Measurements from ENCODE around the gene SNPH.

The SNPH gene

GRCh38 chr20:1310071-1310470 is 44.0 kb downstream of the SNPH start:
- Histone ChIP-seq H3F3A (ENCODE audit: control insufficient read depth, insufficient read depth) (no peaks in the 10 kb centered on the region), H3K9me2 (replicated peaks; ENCODE audit: control insufficient read depth, low read length) (no peaks in the 10 kb centered on the region), H3K4me3 (ENCODE audit: low read length) (no peak overlapping the region), H3K36me3 (ENCODE audit: control insufficient read depth, low read length) (no peaks in the 10 kb centered on the region), H3K4me1 (ENCODE audit: control insufficient read depth, low read length) (peaks cover 4% of the 10 kb centered on the region), H3K4me2 (ENCODE audit: low read length) (no peak overlapping the region), H3K27ac (ENCODE audit: low read depth, low read length) (no peak overlapping the region), H4K20me1 (ENCODE audit: control insufficient read depth, insufficient read depth, low read depth, low read length) (no peaks in the 10 kb centered on the region), H3K27me3 (ENCODE audit: control insufficient read depth, low read length) (no peaks in the 10 kb centered on the region), H3K9me3 (ENCODE audit: control insufficient read depth, insufficient read depth, low read length) (no peaks in the 10 kb centered on the region), H3K79me2 (ENCODE audit: control insufficient read depth, low read length) (no peaks in the 10 kb centered on the region)
- no peak for TF ChIP-seq CTCF (IDR thresholded peaks at IDR 0.05; ENCODE audit: low read depth, low read length, poor library complexity, severe bottlenecking)
- no peak for TF ChIP-seq EZH2phosphoT487 (IDR thresholded peaks at IDR 0.05; ENCODE audit: borderline replicate concordance, low read length)

GRCh38 chr20:1310506-1311190 is 44.6 kb downstream of the SNPH start:
- Histone ChIP-seq H3K27ac (ENCODE audit: low read depth, low read length) (no peak overlapping the region), H3F3A (ENCODE audit: control insufficient read depth, insufficient read depth) (no peaks in the 10 kb centered on the region), H3K9me3 (ENCODE audit: control insufficient read depth, insufficient read depth, low read length) (no peaks in the 10 kb centered on the region), H3K4me3 (ENCODE audit: low read length) (no peak overlapping the region), H3K4me1 (ENCODE audit: control insufficient read depth, low read length) (peaks cover 4% of the 10 kb centered on the region), H4K20me1 (ENCODE audit: control insufficient read depth, insufficient read depth, low read depth, low read length) (no peaks in the 10 kb centered on the region), H3K9me2 (replicated peaks; ENCODE audit: control insufficient read depth, low read length) (no peaks in the 10 kb centered on the region), H3K36me3 (ENCODE audit: control insufficient read depth, low read length) (no peaks in the 10 kb centered on the region), H3K79me2 (ENCODE audit: control insufficient read depth, low read length) (no peaks in the 10 kb centered on the region), H3K4me2 (ENCODE audit: low read length) (no peak overlapping the region), H3K27me3 (ENCODE audit: control insufficient read depth, low read length) (peaks cover 2% of the 10 kb centered on the region; the same call in 1 of the 2 replicates)
- TF ChIP-seq CTCF (IDR thresholded peaks at IDR 0.05; ENCODE audit: low read depth, low read length, poor library complexity, severe bottlenecking): no peak
- no peak for TF ChIP-seq EZH2phosphoT487 (IDR thresholded peaks at IDR 0.05; ENCODE audit: borderline replicate concordance, low read length)

- no peaks in the 10 kb centered on the region for H3K36me3 ChIP-seq (ENCODE audit: control insufficient read depth, low read length)
- no peaks in the 10 kb centered on the region for H3K9me3 ChIP-seq (ENCODE audit: control insufficient read depth, insufficient read depth, low read length)
- H3K27me3 ChIP-seq (ENCODE audit: control insufficient read depth, low read length): peaks cover 9% of the 10 kb centered on the region
- H3K79me2 ChIP-seq (ENCODE audit: control insufficient read depth, low read length): no peaks in the 10 kb centered on the region
- H3K4me3 ChIP-seq (ENCODE audit: low read length): no peak overlapping the region
- no peak overlapping the region for H3K27ac ChIP-seq (ENCODE audit: low read depth, low read length)
- peaks cover 4% of the 10 kb centered on the region for H3K4me1 ChIP-seq (ENCODE audit: control insufficient read depth, low read length)
- H4K20me1 ChIP-seq (ENCODE audit: control insufficient read depth, insufficient read depth, low read depth, low read length): no peaks in the 10 kb centered on the region
- TF ChIP-seq EZH2phosphoT487 (IDR thresholded peaks at IDR 0.05; ENCODE audit: borderline replicate concordance, low read length) (no peak), CTCF (IDR thresholded peaks at IDR 0.05; ENCODE audit: low read depth, low read length, poor library complexity, severe bottlenecking) (no peak)
- no peak overlapping the region for H3K4me2 ChIP-seq (ENCODE audit: low read length)
- H3K9me2 ChIP-seq (replicated peaks; ENCODE audit: control insufficient read depth, low read length): no peaks in the 10 kb centered on the region
- H3F3A ChIP-seq (ENCODE audit: control insufficient read depth, insufficient read depth): no peaks in the 10 kb centered on the region
These were observed 46.2 kb downstream of the SNPH start for GRCh38 chr20:1312308-1312707.
